Hypothalamus (tissue), 51 donors: ENCODE measurements around the gene EFNA5.
"Not testable (repeated sequence)": the region's sequence is repeated elsewhere in the genome, so short reads cannot be mapped to it uniquely, and the experiment has no call there.

ENCODE experiments used
- DNase-seq, 51 donors: peaks; one replicate each; lab custom pipeline; 2025; lab: John Stamatoyannopoulos, UW

EFNA5 gene

GRCh38 chr5:107469485-107470294, 201.0 kb downstream of the EFNA5 start:
- DNase-seq = no peak

DNA sequence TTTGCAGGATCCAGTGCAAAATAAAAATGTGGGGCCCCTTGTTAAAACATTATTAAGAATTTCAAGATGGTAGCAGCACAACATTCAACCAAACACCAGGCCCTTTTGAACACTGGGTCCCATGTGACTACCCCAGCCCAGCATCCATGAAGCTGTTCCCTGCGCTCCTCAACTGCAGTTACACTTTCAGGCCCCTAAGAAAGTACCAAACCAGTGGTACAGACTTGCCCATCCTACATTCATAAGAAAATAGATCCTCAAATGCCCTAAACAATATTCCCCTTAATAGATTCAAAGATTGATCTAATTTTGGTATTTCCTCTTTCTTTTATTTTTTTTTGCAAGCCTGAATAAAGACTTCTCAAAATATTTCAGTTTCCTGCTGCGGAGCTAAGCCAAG, 201.7 kb downstream of the EFNA5 start:
- DNase-seq = no peak

- DNase-seq = no peak
Observed at GRCh38 chr5:107468276-107468675, 202.5 kb downstream of the EFNA5 start.

- DNase-seq = no peak
Observed at GRCh38 chr5:107467137-107467932, 203.4 kb downstream of the EFNA5 start.

GRCh38 chr5:107466233-107466769, 204.4 kb downstream of the EFNA5 start:
- DNase-seq = peak in 2 of 51 donors; percentile 7 to 11

- no peak for DNase-seq
Observed at GRCh38 chr5:107464876-107465275, 205.9 kb downstream of the EFNA5 start.

- no peak for DNase-seq
Observed at GRCh38 chr5:107464416-107464815, 206.3 kb downstream of the EFNA5 start.

- no peak for DNase-seq
Observed at GRCh38 chr5:107463731-107464130, 207.0 kb downstream of the EFNA5 start.

- DNase-seq = no peak
Observed at GRCh38 chr5:107461770-107462169, 209.0 kb downstream of the EFNA5 start.

GRCh38 chr5:107460789-107461188, 209.9 kb downstream of the EFNA5 start:
- DNase-seq = no peak

DNA sequence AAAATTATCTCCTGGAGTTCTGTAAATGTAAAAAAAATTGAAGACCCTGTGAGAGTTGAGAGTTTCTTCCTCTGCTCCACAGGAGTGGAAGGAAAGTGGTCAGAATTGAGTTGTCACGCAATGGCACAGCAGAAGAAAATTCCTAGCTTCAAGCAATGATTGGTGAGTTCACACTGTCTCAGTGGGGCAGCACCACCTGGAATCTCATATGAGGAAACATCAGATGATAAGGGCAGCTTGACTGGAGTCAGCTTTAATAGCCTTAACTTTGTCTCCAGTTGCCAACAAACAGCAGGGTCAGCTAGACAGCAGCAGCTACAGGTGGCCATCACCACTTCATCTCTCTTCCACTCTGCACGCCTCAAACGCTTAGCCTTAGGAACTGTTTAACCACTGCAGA, 211.1 kb downstream of the EFNA5 start:
- DNase-seq = no peak

DNA sequence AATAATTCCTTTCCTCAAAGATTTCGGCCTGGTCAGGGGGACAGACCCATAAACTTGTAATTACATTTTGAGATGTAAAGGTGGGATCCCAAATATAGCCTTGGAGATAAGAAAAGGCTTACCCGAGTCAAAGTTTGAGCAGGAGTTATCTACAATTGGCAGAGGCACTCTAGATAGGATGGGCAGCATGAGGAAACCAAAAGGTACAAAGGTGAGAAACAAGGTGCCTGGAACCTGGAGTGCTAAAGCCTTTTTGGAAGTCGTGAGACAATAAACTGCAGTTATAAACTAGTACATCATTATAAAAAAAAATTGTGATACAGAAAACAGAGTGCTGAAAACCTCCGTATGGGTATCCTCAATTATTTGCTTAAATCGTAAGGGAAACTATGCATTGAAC, 212.4 kb downstream of the EFNA5 start:
- no peak for DNase-seq

DNA sequence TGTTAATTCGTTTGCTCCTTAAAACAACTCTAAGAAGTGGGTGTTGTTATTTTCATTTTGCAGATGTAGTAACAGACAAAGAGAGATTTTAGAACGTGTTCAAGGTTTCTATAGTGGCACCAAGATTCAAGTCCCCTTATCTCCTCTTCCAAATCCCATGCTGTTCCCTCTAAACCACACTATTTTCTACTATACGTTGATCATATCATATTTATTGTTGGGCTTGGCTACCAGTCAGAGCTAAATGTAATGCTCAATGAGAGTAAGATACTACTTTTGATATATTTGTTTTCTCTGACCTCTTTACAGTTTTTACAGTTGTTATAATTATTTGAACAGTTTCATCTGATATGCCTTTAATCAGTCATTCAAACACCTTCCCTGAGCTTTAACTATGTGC, 212.9 kb downstream of the EFNA5 start:
- DNase-seq = no peak

DNA sequence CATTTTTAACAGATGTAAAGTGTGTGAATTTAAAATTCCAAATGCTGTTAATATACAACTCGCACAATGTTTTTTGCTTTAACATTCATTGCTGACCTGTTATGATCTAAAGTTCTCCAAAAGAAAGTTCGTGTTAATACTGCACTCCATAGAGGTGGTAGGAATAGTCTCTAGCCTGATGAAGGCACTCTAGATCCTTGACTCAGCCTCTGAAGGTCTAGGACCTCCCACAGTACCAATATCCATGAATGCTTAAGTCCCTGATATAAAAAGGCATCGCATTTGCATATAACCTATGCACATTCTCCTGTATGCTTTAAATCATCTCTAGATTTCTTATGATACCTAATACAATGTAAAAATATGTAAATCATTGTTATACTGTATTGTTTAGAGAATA, 213.6 kb downstream of the EFNA5 start:
- no peak for DNase-seq

GRCh38 chr5:107456281-107456715, 214.4 kb downstream of the EFNA5 start:
- DNase-seq = no peak

- DNase-seq = no peak
Observed at GRCh38 chr5:107455111-107455544, 215.6 kb downstream of the EFNA5 start.

GRCh38 chr5:107451827-107452226, 218.9 kb downstream of the EFNA5 start:
- DNase-seq = not testable (repeated sequence)

GRCh38 chr5:107451028-107451427, 219.7 kb downstream of the EFNA5 start:
- DNase-seq = no peak

DNA sequence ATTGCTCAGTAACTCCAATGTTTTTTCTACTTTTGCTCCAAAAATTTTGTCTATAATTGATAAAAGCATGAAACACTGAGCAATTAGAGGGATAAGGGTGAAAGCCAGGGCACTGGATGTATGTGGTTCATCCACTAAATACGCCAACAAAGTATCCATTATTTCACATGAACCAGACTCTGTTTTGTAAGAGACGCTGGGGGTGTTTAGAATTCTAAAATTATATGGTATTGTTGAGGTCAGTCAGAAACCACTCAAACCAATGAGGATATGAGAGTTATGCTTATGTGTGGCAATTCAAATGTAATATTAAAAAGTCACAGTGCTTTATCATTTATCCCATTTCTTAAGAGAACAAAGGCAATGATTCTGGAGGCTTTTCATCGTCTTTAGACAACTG, 220.2 kb downstream of the EFNA5 start:
- no peak for DNase-seq

- no peak for DNase-seq
Observed at GRCh38 chr5:107449369-107449768, 221.4 kb downstream of the EFNA5 start.

DNA sequence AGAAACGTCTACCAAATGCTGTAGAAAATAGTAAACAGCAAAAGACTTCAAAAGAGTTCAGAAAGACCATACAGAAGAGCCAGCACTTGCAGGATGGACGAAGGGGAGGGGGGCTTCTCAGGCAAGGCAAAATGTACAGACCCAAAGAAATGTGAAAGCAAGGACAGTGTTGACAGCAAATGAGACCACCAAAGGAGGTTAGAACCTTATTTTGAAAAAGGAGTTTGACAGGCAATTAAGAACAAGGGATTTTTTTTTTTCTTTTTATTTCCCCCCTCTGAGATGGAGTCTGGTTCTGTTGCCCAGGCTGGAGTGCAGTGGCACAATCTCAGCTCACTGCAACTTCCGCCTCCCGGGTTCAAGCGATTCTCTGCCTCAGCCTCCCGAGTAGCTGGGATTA, 223.2 kb downstream of the EFNA5 start:
- no peak for DNase-seq

DNA sequence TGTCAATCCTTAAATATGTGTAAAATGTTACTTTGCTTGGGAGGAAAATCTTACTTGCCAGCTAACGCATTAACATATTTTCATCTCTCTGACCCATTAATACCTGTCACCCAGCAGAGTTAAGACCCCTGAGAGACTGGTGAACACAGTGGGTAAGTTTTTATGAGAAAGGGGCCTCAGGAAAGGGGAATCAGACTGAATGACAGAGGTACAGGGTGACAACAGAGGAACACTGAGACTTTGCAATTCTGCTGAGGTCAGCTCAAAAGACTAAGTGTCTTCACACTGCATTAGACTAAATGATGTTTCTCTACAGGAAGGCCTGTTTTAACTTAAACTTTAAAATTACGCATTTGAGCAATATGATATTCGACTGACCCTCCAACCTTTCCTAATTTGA, 223.8 kb downstream of the EFNA5 start:
- no peak for DNase-seq
